GM23338 (cell line): ENCODE results near the gene DAB1. TPM values are rescaled to one million over a fixed set of nuclear protein-coding genes. Genes with fewer than 3 reads are reported as not detected.

Experiments
- ATAC-seq: fragments of 200-7000 bp; cut with Tn5 transposase; 3 replicates; pipeline ENCODE4 v1.9.1; 2020
- DNase-seq: peaks from one replicate; pipeline ENCODE4 v3.0.0-alpha.2; 2015; ENCODE audit warnings: low spot score
- H2AFZ ChIP-seq: fragments of 200-600 bp; sonication (generic); 2 replicates; pipeline ENCODE4 v1.8.0; 2016; ENCODE audit warnings: antibody characterized with exemption, mild to moderate bottlenecking, moderate library complexity
- H3F3A ChIP-seq: fragments of 200-600 bp; sonication (generic); replicated peaks from 2 replicates; pipeline ENCODE4 v1.8.0; 2017; ENCODE audit warnings: antibody characterized with exemption, mixed run types, low read depth
- H3K27ac ChIP-seq: fragments of 200-600 bp; sonication (generic); 2 replicates; pipeline ENCODE4 v1.6.1; 2016; ENCODE audit warnings: low read depth
- H3K27me3 ChIP-seq: fragments of 200-600 bp; sonication (generic); 2 replicates; pipeline ENCODE4 v1.8.0; 2016; ENCODE audit warnings: mild to moderate bottlenecking, mixed run types, moderate library complexity; ENCODE audit not compliant: insufficient read depth
- H3K36me3 ChIP-seq: fragments of 200-600 bp; sonication (generic); 2 replicates; pipeline ENCODE4 v1.8.0; 2016; ENCODE audit warnings: mild to moderate bottlenecking; ENCODE audit not compliant: insufficient read depth
- H3K4me1 ChIP-seq: fragments of 200-600 bp; sonication (generic); 2 replicates; pipeline ENCODE4 v1.8.0; 2016; ENCODE audit warnings: mild to moderate bottlenecking, moderate library complexity; ENCODE audit not compliant: insufficient read depth
- H3K4me2 ChIP-seq: fragments of 200-600 bp; sonication (generic); 2 replicates; pipeline ENCODE4 v1.7.1; 2017; ENCODE audit warnings: mixed run types
- H3K4me3 ChIP-seq: fragments of 200-600 bp; sonication (generic); 2 replicates; pipeline ENCODE4 v1.6.1; 2016; ENCODE audit warnings: mixed run types
- H3K79me2 ChIP-seq: fragments of 200-600 bp; sonication (generic); replicated peaks from 2 replicates; pipeline ENCODE4 v1.8.0; 2017; ENCODE audit warnings: mild to moderate bottlenecking; ENCODE audit not compliant: insufficient read depth
- H3K9me2 ChIP-seq: fragments of 200-600 bp; sonication (generic); 2 replicates; pipeline ENCODE4 v1.8.0; 2017; ENCODE audit not compliant: insufficient read depth
- H4K20me1 ChIP-seq: fragments of 200-600 bp; sonication (generic); replicated peaks from 2 replicates; pipeline ENCODE4 v1.8.0; 2017; ENCODE audit warnings: mild to moderate bottlenecking; ENCODE audit not compliant: insufficient read depth
- H3K27ac Mint-ChIP-seq: 2 replicates; pipeline ENCODE4 v1.8.0; 2020; ENCODE audit warnings: inconsistent platforms, mild to moderate bottlenecking, moderate library complexity, mixed read lengths
- H3K27me3 Mint-ChIP-seq: 3 replicates; pipeline ENCODE4 v1.8.0; 2022; ENCODE audit warnings: low read depth, mild to moderate bottlenecking, moderate library complexity, mixed read lengths, inconsistent platforms; ENCODE audit not compliant: insufficient read depth, poor library complexity
- H3K36me3 Mint-ChIP-seq: 3 replicates; pipeline ENCODE4 v1.8.0; 2021; ENCODE audit warnings: low read depth, mild to moderate bottlenecking, inconsistent platforms, moderate library complexity, mixed read lengths
- H3K4me1 Mint-ChIP-seq: 3 replicates; pipeline ENCODE4 v1.8.0; 2020; ENCODE audit warnings: mild to moderate bottlenecking, inconsistent platforms, mixed read lengths
- H3K4me3 Mint-ChIP-seq: 3 replicates; pipeline ENCODE4 v1.8.0; 2021; ENCODE audit warnings: moderate library complexity, mild to moderate bottlenecking, inconsistent platforms, mixed read lengths
- H3K9me3 Mint-ChIP-seq: 3 replicates; pipeline ENCODE4 v1.8.0; 2020; ENCODE audit warnings: moderate library complexity, mild to moderate bottlenecking, inconsistent platforms, mixed read lengths
- ETS1 ChIP-seq: IDR thresholded peaks from 2 replicates; pipeline ENCODE4 v1.6.1; 2016; ENCODE audit warnings: antibody characterized with exemption
- EZH2 ChIP-seq: fragments of 200-600 bp; sonication (generic); IDR thresholded peaks from one replicate; pipeline ENCODE4 v1.8.0; 2017; ENCODE audit warnings: antibody characterized with exemption, mild to moderate bottlenecking, low read depth; ENCODE audit not compliant: unreplicated experiment
- JUNB ChIP-seq: IDR thresholded peaks from one replicate; pipeline ENCODE4 v1.6.1; 2016; ENCODE audit warnings: antibody characterized with exemption; ENCODE audit not compliant: unreplicated experiment
- NANOG ChIP-seq: IDR thresholded peaks from 2 replicates; pipeline ENCODE4 v1.6.1; 2016; ENCODE audit warnings: antibody characterized with exemption, borderline replicate concordance
- POLR2AphosphoS5 ChIP-seq: IDR thresholded peaks from 2 replicates; pipeline ENCODE4 v1.6.1; 2016; ENCODE audit warnings: antibody characterized with exemption, low read depth
- REST ChIP-seq: IDR thresholded peaks from one replicate; pipeline ENCODE4 v1.6.1; 2018; ENCODE audit warnings: antibody characterized with exemption; ENCODE audit not compliant: unreplicated experiment
- ZNF114 ChIP-seq: fragments of 250-450 bp; sonication (Bioruptor Pico); IDR thresholded peaks from 2 replicates; pipeline ENCODE4 v1.5.0; 2020; ENCODE audit warnings: mild to moderate bottlenecking, moderate library complexity
- ZNF462 ChIP-seq: fragments of 250-450 bp; sonication (Bioruptor Pico); IDR thresholded peaks from 2 replicates; pipeline ENCODE4 v1.5.0; 2020; ENCODE audit warnings: mild to moderate bottlenecking, moderate library complexity
- polyA plus RNA-seq: library from polyadenylated mRNA; unstranded; fragments of >200 nt; fragmentation: Nextera tagmentation; extraction: Ambion mirVana; gene quantifications from 2 replicates; pipeline ENCODE4 v1.2.1, GENCODE V29; 2016
- total RNA-seq: library from RNA; depleted of rRNA; stranded (reverse); fragments of >200 nt; shearing (Covaris generic); gene quantifications from 2 replicates; pipeline ENCODE4 v1.2.3, GENCODE V29; 2014

DAB1 gene
- total and polyA plus RNA-seq, 2 experiments from 2014 or later: 12.8 to 14.5 TPM

- no peak for TF ChIP-seq JUNB
- no peak for TF ChIP-seq ZNF462
- no peak for TF ChIP-seq EZH2
- no peak for TF ChIP-seq ETS1
- no peak for TF ChIP-seq POLR2AphosphoS5
Observed at GRCh38 chr1:56965916-56966697, 457.8 kb downstream of the DAB1 start, which contains the start of gene C8B (continued).

- Mint-ChIP-seq H3K9me3 (no peaks in the 10 kb centered on the region), H3K4me1 (peaks cover 12% of the 10 kb centered on the region; the same call in 2 of the 3 replicates), H3K27me3 (peaks cover 2% of the 10 kb centered on the region), H3K4me3 (no peak overlapping the region), H3K27ac (no peak overlapping the region), H3K36me3 (no peaks in the 10 kb centered on the region)
- DNase-seq: no peak
- Histone ChIP-seq H3K4me1 (no peaks in the 10 kb centered on the region), H3F3A (no peaks in the 10 kb centered on the region), H3K27ac (no peak overlapping the region), H3K27me3 (no peaks in the 10 kb centered on the region), H3K36me3 (no peaks in the 10 kb centered on the region), H2AFZ (no peak overlapping the region), H4K20me1 (no peaks in the 10 kb centered on the region), H3K79me2 (no peaks in the 10 kb centered on the region), H3K4me2 (no peak overlapping the region), H3K4me3 (no peak overlapping the region), H3K9me2 (no peaks in the 10 kb centered on the region)
- no peak for ATAC-seq
- TF ChIP-seq NANOG (no peak), REST (no peak), ZNF114 (CRISPR knock-in tag) (no peak)
Observed at GRCh38 chr1:56965191-56965590, 458.7 kb downstream of the DAB1 start.
